Measurements from ENCODE around the gene DNAJB6. TPM values are rescaled to one million over a fixed set of nuclear protein-coding genes. Genes with fewer than 3 reads are reported as not detected.
"Not testable (repeated sequence)": the region's sequence is repeated elsewhere in the genome, so short reads cannot be mapped to it uniquely, and the experiment has no call there.

DNAJB6 gene
- total RNA-seq, 1 donor from 2014 or later = 26.3 TPM

- DNase-seq (ENCODE audit: low spot score) (peak; percentile 28), ATAC-seq (no peak)
Measured at GRCh38 chr7:157438121-157439025, 101.6 kb downstream of the DNAJB6 start.

- no peak for ATAC-seq
- DNase-seq (ENCODE audit: low spot score) = no peak
Measured at GRCh38 chr7:157439149-157439548, 102.3 kb downstream of the DNAJB6 start.

GRCh38 chr7:157439761-157440160, 103.0 kb downstream of the DNAJB6 start:
- DNase-seq (ENCODE audit: low spot score) = peak; percentile 32
- ATAC-seq = no peak

- ATAC-seq (no peak), DNase-seq (ENCODE audit: low spot score) (peak; percentile 16)
Measured at GRCh38 chr7:157440346-157441022, 103.7 kb downstream of the DNAJB6 start.

GRCh38 chr7:157441023-157441399, 104.2 kb downstream of the DNAJB6 start:
- ATAC-seq = no peak
- DNase-seq (ENCODE audit: low spot score) = peak; percentile 24

- ATAC-seq (no peak), DNase-seq (ENCODE audit: low spot score) (peak; percentile 35)
Measured at GRCh38 chr7:157442456-157442855, 105.7 kb downstream of the DNAJB6 start.

- ATAC-seq (no peak), DNase-seq (ENCODE audit: low spot score) (peak; percentile 41)
Measured at GRCh38 chr7:157442993-157443831, 106.4 kb downstream of the DNAJB6 start.

GRCh38 chr7:157444011-157444842, 107.4 kb downstream of the DNAJB6 start:
- peak; percentile 31 for DNase-seq (ENCODE audit: low spot score)
- no peak for ATAC-seq

- DNase-seq (ENCODE audit: low spot score) (peak; percentile 26), ATAC-seq (no peak)
Measured at GRCh38 chr7:157444843-157445135, 108.0 kb downstream of the DNAJB6 start.

- DNase-seq (ENCODE audit: low spot score) = peak; percentile 28
Measured at GRCh38 chr7:157445246-157445955, 108.6 kb downstream of the DNAJB6 start.

GRCh38 chr7:157445956-157446295, 109.1 kb downstream of the DNAJB6 start:
- peak; percentile 33 for DNase-seq (ENCODE audit: low spot score)
- no peak for ATAC-seq

More at GRCh38 chr7:157445246-157445955, 108.6 kb downstream of the DNAJB6 start:
- no peak for ATAC-seq

GRCh38 chr7:157446322-157446721, 109.5 kb downstream of the DNAJB6 start:
- peak; percentile 31 for DNase-seq (ENCODE audit: low spot score)
- no peak for ATAC-seq

GRCh38 chr7:157454003-157454402, 117.2 kb downstream of the DNAJB6 start:
- ATAC-seq = not testable (repeated sequence)
- peak; percentile 21 for DNase-seq (ENCODE audit: low spot score)

GRCh38 chr7:157457355-157458253, 120.8 kb downstream of the DNAJB6 start:
- peak; percentile 36 for DNase-seq (ENCODE audit: low spot score)
- ATAC-seq = no peak

- DNase-seq (ENCODE audit: low spot score) (no peak), ATAC-seq (no peak)
Measured at GRCh38 chr7:157458254-157458633, 121.4 kb downstream of the DNAJB6 start.

GRCh38 chr7:157459966-157460365, 123.2 kb downstream of the DNAJB6 start:
- DNase-seq (ENCODE audit: low spot score) (peak; percentile 29), ATAC-seq (no peak)

GRCh38 chr7:157460721-157461120, 123.9 kb downstream of the DNAJB6 start:
- DNase-seq (ENCODE audit: low spot score) (peak; percentile 35), ATAC-seq (no peak)

GRCh38 chr7:157461573-157462418, 125.0 kb downstream of the DNAJB6 start:
- no peak for ATAC-seq

More at GRCh38 chr7:157461573-157462418, 125.0 kb downstream of the DNAJB6 start:
- DNase-seq (ENCODE audit: low spot score) = peak; percentile 16

Measured in left lobe of liver (tissue), 2 donors.